Subcutaneous adipose tissue (tissue), 4 donors: ENCODE measurements around the gene KCNK5. TPM values are rescaled to one million over a fixed set of nuclear protein-coding genes. Genes with fewer than 3 reads are reported as not detected.

Experiments used
- total RNA-seq, 4 donors: library from RNA; depleted of rRNA; stranded (reverse); fragments of >200 nt; gene quantifications; one replicate each; pipeline ENCODE4 v1.1.0, GENCODE V29; 2016
- TF ChIP-seq, protein P1 (sequence below): fragments of 450-650 bp; IDR thresholded peaks from one replicate; pipeline ENCODE4 v1.5.1; 2016; ENCODE audit warnings: low read depth, mild to moderate bottlenecking, control low read depth, antibody characterized with exemption, moderate library complexity

The KCNK5 gene
- total RNA-seq, 4 donors from 2014 or later: 1.0 to 3.0 (median 1.1) TPM

GRCh38 chr6:39196673-39197091 lies 32.6 kb downstream of the KCNK5 start:
- TF ChIP-seq, protein P1, sequence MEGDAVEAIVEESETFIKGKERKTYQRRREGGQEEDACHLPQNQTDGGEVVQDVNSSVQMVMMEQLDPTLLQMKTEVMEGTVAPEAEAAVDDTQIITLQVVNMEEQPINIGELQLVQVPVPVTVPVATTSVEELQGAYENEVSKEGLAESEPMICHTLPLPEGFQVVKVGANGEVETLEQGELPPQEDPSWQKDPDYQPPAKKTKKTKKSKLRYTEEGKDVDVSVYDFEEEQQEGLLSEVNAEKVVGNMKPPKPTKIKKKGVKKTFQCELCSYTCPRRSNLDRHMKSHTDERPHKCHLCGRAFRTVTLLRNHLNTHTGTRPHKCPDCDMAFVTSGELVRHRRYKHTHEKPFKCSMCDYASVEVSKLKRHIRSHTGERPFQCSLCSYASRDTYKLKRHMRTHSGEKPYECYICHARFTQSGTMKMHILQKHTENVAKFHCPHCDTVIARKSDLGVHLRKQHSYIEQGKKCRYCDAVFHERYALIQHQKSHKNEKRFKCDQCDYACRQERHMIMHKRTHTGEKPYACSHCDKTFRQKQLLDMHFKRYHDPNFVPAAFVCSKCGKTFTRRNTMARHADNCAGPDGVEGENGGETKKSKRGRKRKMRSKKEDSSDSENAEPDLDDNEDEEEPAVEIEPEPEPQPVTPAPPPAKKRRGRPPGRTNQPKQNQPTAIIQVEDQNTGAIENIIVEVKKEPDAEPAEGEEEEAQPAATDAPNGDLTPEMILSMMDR: no peak

DNA sequence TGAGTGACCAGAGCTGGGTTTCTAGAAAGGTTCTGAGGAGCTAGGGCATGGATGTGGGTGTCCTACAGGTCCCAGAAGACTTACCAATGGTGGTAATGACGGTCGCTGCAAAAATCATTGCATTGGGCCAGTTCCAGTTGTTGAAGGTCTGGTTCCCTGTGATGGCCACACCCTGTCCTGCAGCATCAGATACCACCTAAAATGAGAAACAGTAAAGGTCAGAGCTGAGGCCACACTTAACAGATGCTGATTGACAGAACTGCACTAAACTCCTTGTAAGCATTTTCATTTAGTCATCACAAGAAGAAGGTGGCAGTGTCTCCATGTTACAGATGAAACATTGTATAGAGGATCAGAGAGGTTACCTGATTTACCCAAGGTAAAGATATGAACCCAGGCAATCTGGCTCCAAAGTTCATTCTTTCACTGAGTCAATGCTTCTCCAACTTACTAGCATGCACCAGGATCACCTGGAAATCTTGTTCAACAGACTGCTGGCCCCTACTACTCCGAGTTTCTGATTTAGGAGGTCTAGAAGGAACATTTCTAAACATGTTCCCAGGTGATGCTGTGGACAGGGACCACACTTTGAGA lies 33.4 kb downstream of the KCNK5 start:
- TF ChIP-seq, protein P1: no peak

- TF ChIP-seq, protein P1: no peak
Observed at GRCh38 chr6:39194466-39194865, 34.8 kb downstream of the KCNK5 start.

DNA sequence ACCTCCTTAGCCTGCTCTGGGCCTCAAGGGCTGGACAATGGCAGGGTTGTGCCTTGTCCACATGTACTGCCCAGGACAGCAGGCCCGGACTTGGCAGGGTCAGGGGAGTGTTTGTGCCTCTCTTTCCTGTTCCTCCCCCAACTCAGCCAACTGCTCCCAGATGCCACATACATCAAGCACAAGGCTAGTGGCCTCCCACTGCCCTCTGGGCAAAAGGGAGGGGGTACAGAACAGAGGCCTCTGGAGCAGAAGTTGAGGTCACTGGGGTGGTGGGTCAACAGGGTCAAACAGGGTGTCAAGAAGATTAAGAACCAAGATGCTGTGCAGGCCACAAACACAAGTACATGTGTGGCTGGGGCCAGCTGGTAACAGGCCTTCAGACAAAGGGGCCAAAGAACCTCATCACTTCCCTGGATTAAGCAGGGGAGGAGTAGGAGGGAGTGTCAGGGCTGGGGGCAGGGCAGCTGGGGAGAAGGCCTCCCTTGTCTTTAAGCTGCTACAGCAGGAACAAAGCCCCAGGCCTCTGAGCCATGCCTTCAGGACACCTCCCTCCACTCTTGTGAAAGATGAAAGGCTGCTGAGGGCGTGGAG lies 36.0 kb downstream of the KCNK5 start:
- TF ChIP-seq, protein P1: no peak

DNA sequence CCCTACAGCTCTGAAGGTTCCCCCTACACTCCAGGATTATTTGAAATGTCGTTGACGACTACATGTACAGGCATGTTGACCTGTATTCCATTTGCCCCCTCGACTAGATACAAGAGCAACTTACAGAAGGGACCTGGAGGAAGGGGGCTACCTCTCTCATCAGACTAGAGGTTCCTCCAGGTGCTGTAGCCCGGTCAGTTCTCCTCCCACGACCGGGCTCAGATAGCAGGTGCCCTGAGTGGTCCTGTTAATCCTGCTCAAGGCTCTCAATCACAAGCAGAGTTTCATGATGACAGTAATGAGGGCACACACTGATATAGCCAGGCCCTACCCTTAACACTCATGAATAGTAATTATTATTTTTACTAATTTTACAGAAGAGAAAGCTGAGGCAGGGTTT lies 36.5 kb downstream of the KCNK5 start:
- TF ChIP-seq, protein P1: no peak

DNA sequence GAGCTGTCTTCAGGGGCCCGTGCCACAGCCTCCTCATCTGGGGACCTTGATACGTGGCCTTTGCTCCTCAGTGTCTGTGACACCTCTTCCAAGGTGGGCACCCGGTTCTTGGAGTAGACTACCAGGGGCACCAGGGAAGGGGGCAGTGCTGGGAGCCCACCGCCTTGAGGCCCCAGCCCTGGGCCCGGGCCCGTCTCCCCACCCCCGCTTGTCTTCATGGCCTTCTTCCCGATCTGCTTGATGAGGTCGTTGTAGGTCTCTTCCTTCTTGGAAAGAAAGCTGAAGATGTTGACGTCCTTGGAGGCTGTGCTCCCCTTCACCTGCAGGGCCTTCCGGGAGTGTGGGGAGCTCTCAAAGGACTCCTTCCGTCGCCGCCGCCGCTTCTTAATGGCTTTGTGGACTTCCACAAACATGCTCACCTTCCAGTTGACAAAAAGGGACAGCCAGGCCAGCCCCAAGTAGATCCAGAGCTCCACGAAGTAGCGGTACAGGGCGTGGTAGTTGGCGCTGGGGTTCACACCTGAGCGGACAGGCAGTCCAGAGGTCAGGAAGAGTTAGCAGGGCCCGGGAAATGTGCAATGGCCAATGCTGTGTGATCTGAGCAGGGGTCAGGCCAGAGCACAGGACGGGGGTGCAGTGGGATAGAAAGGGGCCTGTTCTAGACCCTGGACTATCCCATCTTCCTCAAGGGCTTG lies 37.9 kb downstream of the KCNK5 start:
- TF ChIP-seq, protein P1: no peak

DNA sequence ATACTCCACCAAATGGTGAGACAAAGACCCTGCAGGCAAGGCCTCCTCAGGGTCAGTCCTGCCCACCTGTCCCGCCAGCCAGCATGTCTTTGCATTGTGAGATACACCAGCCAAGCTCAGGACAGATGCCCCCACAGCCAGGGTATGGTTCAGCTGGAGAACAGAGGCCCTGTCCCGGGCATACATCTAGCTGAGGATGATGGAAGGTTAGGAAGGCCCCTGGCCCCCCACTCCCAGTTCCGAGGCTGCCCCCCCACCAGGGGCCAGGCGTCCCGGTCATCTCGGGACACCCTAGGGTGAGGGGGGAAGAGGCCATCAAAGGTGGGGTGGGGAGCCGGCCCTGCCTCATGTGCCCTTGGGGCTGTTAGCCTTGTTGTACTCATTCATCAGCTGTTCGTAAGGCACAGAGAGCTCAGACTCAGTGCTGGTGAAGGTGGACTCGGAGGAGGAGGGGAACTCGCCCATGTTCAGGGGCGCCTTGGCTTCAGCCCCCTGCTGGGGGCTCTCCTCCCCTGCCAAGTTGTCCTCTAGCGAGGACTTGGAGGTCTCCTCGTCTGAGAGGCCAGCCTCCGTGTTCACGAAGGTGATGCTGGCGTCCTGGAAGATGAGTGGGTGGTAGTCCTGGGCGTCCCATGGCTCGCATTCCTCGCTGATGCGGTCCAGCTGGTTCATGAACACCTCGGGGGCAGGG lies 38.6 kb downstream of the KCNK5 start:
- TF ChIP-seq, protein P1: no peak
